Inferior parietal cortex (tissue), 1 donor: ENCODE data around the gene ZNF609.

Source experiments
- DNase-seq: peaks from one replicate; pipeline ENCODE4 v3.0.0-alpha.2; 2016; ENCODE audit errors: extremely low spot score

The ZNF609 gene

GRCh38 chr15:64731012-64731804, 270.8 kb downstream of the ZNF609 start:
- DNase-seq: peak; percentile 83

GRCh38 chr15:64731805-64732151, 271.4 kb downstream of the ZNF609 start:
- DNase-seq: no peak

GRCh38 chr15:64732156-64732860, 271.9 kb downstream of the ZNF609 start:
- no peak for DNase-seq
